Thoracic aorta (tissue), 2 donors: ENCODE data around the gene ADGRE2. TPM values are rescaled to one million over a fixed set of nuclear protein-coding genes. Genes with fewer than 3 reads are reported as not detected.
A peak's percentile ranks its signal among the peaks of the same experiment; 100 is the strongest.
"Not testable (repeated sequence)": the region's sequence is repeated elsewhere in the genome, so short reads cannot be mapped to it uniquely, and the experiment has no call there.

Source experiments
- ATAC-seq: fragments of 150-250 bp; one replicate; pipeline ENCODE4 v1.8.0; 2017; ENCODE audit warnings: low read depth; ENCODE audit not compliant: insufficient number of reproducible peaks, low FRiP score
- DNase-seq: peaks from one replicate; pipeline ENCODE4 v3.0.0-alpha.2; 2020; ENCODE audit warnings: low spot score
- H3K27ac ChIP-seq, 2 donors: fragments of 200-600 bp; sonication (generic); 1 replicate in 1 of 2; 2 replicates in 1 of 2; pipeline ENCODE4 v1.5.1; 2016; ENCODE audit warnings: mild to moderate bottlenecking in 2 of 2, moderate library complexity in 2 of 2
- H3K27me3 ChIP-seq: fragments of 200-600 bp; sonication (generic); replicated peaks from 2 replicates; pipeline ENCODE4 v1.6.0; 2016; ENCODE audit warnings: mild to moderate bottlenecking; ENCODE audit not compliant: insufficient read depth
- H3K36me3 ChIP-seq: fragments of 200-600 bp; sonication (generic); one replicate; pipeline ENCODE4 v1.5.1; 2016
- H3K4me1 ChIP-seq, 2 donors: fragments of 200-600 bp; sonication (generic); 1 replicate in 1 of 2; 2 replicates in 1 of 2; pipeline versions ENCODE4 v1.5.1 to v1.6.0; 2016; ENCODE audit warnings: low read depth in 2 of 2, mild to moderate bottlenecking in 1 of 2; ENCODE audit not compliant: control insufficient read depth in 1 of 2
- H3K4me3 ChIP-seq: fragments of 200-600 bp; sonication (generic); 2 replicates; pipeline ENCODE4 v1.5.1; 2016; ENCODE audit warnings: mild to moderate bottlenecking
- H3K9me3 ChIP-seq: fragments of 200-600 bp; sonication (generic); 2 replicates; pipeline ENCODE4 v1.5.1; 2016
- total RNA-seq, 2 donors: library from RNA; depleted of rRNA; stranded (reverse); fragments of >200 nt; gene quantifications; one replicate each; pipeline versions ENCODE4 v1.1.0 to v1.2.3, GENCODE V29; 2016
- TF ChIP-seq, protein P1 (sequence below): fragments of 200-600 bp; sonication (generic); IDR thresholded peaks from one replicate; pipeline ENCODE4 v1.5.1; 2019; ENCODE audit warnings: antibody characterized with exemption

Gene ADGRE2
- total RNA-seq, 2 donors from 2014 or later = 8.3 to 9.9 TPM

DNA sequence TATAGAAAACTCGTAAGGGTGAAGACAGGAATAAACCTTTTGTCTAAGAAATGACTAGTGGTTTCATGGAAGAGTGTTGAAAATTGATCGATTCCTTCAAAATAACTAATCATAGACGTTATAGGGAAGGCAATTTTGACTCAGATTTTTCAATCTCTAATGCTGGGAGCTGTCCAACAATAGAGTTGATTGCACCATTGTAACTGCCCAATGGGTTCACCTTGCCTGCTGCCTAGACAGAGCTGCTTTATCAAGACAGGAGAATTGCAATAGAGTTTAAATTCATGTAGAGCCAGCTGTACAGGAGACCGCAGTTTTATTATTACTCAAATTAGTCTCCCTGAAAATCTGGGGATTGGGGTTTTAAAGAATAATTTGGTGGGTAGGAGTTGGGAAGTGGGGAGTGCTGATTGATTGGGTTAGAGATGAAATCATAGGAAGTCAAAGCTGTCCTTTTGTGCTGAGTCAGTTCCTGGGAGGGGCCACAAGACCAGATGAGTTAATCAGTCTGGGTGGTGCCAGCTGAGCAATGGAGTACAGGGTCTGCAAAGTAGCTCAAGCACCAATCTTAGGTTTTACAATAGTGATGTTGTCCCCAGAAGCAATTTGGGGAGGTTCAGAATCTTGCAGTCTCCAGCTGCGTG lies 16.8 kb upstream of the ADGRE2 start:
- H3K4me3 ChIP-seq = no peak overlapping the region
- H3K36me3 ChIP-seq = no peaks in the 10 kb centered on the region
- H3K9me3 ChIP-seq = no peaks in the 10 kb centered on the region
- no peaks in the 10 kb centered on the region for H3K27me3 ChIP-seq
- TF ChIP-seq, protein P1, sequence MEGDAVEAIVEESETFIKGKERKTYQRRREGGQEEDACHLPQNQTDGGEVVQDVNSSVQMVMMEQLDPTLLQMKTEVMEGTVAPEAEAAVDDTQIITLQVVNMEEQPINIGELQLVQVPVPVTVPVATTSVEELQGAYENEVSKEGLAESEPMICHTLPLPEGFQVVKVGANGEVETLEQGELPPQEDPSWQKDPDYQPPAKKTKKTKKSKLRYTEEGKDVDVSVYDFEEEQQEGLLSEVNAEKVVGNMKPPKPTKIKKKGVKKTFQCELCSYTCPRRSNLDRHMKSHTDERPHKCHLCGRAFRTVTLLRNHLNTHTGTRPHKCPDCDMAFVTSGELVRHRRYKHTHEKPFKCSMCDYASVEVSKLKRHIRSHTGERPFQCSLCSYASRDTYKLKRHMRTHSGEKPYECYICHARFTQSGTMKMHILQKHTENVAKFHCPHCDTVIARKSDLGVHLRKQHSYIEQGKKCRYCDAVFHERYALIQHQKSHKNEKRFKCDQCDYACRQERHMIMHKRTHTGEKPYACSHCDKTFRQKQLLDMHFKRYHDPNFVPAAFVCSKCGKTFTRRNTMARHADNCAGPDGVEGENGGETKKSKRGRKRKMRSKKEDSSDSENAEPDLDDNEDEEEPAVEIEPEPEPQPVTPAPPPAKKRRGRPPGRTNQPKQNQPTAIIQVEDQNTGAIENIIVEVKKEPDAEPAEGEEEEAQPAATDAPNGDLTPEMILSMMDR = no peak
- ATAC-seq = no peak
- H3K4me1 ChIP-seq = no peaks in the 10 kb centered on the region
- no peak for DNase-seq
- H3K27ac ChIP-seq = no peak overlapping the region

DNA sequence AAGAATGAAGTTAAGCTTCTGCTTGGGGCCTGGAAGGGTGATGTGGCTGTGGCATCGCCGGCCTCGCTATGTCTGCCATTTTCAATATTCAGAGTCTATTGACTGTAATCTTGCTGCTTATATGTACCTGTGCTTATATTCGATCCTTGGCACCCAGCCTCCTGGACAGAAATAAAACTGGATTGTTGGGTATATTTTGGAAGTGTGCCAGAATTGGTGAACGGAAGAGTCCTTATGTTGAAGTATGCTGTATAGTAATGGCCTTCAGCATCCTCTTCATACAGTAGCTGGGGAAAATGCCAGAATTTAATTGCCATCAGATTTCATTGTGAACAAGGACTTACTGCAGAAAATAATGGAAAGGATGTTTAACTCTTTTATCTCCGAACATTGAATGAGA lies 13.9 kb upstream of the ADGRE2 start:
- not testable (repeated sequence) for DNase-seq, H3K4me1 ChIP-seq, H3K36me3 ChIP-seq, ATAC-seq, H3K4me3 ChIP-seq, H3K27me3 ChIP-seq, H3K27ac ChIP-seq, H3K9me3 ChIP-seq

DNA sequence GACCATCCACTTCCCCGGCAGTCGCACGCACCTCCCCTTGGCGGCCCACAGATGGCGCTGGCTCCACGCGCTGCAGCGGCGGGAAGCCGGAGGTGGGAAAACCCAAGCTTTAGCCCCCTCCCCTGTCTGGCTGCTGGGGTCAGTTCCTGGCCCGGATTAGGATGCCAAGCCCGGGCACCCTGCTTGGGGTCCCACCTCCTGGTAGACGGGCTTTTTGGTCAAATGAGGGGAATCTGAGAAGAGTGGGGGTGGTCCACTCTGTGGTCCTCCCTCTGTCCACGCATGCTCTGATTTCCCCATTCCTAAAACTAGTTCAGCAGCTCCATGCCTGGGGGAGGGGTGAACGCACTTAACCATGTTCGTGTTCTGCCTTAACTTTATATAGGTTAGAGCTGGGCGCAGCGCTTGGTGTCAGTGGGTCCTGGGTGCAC lies 8.1 kb upstream of the ADGRE2 start:
- H3K27me3 ChIP-seq = no peaks in the 10 kb centered on the region
- TF ChIP-seq, protein P1 = peak; percentile 10
- H3K9me3 ChIP-seq = no peaks in the 10 kb centered on the region
- no peaks in the 10 kb centered on the region for H3K36me3 ChIP-seq
- no peak overlapping the region for H3K4me3 ChIP-seq
- DNase-seq (no peak), ATAC-seq (no peak)
- no peaks in the 10 kb centered on the region for H3K4me1 ChIP-seq
- H3K27ac ChIP-seq = no peak overlapping the region

DNA sequence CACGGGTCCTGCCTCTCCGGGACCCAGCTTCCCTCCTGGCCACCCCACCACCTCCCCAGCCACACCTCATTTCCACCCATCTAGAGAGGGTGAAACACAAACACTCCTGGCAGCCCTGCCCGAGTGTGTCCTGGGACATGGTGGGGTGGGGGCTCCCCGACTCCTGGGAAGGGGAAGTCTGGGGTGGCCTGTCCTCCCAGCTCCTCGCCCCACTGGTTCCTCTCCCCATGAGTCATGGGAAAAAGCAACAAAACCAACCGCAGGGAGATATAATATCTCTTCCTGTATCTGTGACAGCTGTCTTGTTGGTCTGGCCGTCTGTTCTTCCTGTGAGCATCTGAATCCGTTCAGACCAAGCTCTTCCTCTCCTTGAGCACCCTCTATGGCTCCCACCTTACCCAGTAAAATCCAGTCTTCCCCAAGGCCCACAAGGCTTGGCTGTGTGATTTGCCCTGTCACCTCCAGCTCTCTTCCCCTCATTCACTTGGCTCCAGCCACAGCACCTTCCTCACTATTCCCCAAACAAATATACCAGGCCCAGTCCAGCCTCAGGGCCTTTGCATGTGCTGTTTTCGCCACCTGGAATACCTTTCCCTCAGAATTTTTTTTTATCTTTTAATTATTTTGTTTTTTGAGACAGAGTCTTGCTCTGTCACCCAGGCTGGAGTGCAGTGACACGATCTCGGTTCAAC lies 6.9 kb upstream of the ADGRE2 start:
- not testable (repeated sequence) for ATAC-seq, H3K4me3 ChIP-seq, H3K27me3 ChIP-seq, H3K36me3 ChIP-seq, DNase-seq, H3K27ac ChIP-seq, H3K9me3 ChIP-seq, H3K4me1 ChIP-seq

DNA sequence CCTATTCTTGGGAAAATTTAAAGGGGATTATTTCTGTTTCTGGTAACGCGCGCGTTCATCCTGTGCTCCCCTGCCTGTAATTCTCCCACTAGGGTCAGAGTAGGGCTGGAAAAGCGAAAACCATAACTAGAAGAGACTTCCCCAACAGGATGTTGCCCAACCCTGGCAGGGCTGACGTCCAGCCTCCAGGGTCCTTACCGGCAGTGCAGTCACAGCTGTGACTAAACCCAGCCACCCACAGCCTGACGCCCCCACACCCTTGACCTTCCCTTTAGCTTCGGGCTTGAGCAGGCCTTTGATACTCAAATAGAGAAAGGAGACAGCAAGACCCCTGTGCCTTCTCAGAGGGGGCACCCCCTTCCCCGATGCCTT lies 6.4 kb upstream of the ADGRE2 start:
- DNase-seq, H3K27ac ChIP-seq, H3K27me3 ChIP-seq, ATAC-seq, H3K9me3 ChIP-seq, H3K36me3 ChIP-seq, H3K4me1 ChIP-seq, H3K4me3 ChIP-seq: not testable (repeated sequence)

DNA sequence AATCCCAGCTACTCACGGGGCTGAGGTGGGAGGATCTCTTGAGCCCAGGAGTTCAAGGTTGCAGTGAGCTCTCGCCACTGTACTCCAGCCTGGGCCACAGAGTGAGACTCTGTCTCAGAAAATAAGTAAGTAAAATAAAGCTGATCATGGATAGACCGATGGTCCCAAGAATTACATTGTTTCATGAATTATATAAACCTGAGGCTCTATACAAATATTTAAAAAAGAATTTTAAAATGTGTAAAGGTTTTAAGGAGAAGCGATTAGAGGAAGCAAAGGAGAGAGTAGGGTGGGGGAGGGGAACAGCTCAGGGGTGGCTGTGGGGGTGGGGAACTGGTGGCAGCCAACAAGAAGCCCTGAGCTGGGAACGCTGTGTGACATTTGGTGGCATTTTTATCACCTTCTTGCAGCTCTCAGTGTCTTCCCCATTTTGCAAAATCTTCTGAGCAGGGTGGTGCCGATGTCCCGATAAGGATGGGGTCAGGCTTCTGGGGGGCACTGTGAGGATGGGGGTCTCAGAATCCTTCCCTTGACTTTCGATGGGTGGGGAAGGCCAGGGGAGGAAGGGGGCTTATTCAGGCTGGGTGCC lies 5.1 kb upstream of the ADGRE2 start:
- H3K27me3 ChIP-seq, H3K9me3 ChIP-seq, ATAC-seq, DNase-seq, H3K4me1 ChIP-seq, H3K4me3 ChIP-seq, H3K36me3 ChIP-seq, H3K27ac ChIP-seq: not testable (repeated sequence)

DNA sequence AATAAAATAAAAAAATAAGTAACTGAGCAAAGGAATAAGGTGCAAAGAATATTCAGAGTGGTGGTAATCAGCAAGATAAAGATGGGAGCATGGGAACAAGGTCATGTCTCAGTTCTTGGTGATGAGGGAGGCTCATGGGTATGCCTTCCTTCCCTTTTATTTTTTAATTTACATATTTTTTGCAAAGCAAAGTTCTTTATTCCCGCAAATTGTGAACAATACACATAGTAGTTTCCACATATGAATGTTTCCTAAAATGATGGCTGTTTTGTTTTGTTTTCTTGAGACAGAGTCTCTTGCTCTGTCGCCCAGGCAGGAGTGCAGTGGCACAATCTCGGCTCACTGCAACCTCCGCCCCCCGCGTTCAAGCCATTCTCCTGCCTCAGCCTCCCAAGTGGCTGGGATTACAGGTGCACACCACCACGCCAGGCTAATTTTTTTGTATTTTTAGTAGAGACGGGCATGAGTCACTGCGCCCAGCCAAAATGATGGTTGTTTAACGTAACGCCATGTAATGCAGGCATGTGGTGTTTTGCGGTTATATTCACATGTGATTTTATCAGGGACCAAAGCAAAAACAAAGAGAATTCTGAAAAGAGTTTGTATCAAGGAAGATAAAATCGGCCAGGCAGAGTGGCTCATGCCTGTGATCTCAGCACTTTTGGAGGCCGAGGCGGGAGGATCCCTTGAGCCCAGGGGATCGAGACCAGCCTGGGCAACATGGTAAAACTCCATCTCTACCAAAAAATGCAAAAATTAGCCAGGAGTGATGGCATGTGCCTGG lies 4.5 kb upstream of the ADGRE2 start:
- Histone ChIP-seq H3K4me3 (no peak overlapping the region), H3K36me3 (no peaks in the 10 kb centered on the region), H3K4me1 (no peaks in the 10 kb centered on the region), H3K27ac (no peak overlapping the region), H3K9me3 (no peaks in the 10 kb centered on the region), H3K27me3 (no peaks in the 10 kb centered on the region)
- TF ChIP-seq, protein P1 = no peak
- DNase-seq = no peak
- ATAC-seq = no peak

DNA sequence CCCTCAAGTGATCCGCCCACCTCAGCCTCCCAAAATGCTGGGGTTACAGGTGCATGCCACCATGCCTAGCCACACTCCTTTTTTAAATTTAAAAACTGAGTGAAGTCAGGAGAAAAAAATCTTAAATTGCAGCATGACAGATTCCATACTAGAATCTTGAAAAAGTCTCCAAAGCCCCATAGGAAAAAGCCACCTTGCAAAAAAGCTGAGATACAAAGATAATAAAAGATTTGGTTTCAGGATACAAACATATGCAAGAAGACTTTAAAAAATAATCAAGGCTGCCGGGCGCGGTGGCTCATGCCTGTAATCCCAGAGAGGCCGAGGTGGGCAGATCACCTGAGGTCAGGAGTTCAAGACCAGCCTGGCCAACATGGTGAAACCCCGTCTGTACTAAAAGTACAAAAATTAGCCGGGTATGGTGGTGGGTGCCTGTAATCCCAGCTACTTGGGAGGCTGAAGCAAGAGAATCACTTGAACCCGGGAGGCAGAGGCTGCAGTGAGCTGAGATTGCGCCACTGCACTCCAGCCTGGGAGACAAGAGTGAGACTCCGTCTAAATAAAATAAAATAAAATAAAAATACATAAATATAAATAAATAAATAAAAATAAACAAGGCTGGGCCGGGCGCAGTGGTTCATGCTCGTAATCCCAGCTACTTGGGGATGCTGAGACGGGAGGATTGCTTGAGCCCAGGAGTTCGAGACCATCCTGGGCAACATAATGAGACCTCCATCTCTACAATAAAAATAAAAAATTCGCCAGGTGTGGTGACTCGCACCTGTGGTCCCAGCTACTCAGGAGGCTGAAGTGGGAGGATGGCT lies 3.6 kb upstream of the ADGRE2 start:
- not testable (repeated sequence) for DNase-seq, H3K36me3 ChIP-seq, H3K9me3 ChIP-seq, H3K27me3 ChIP-seq, H3K4me1 ChIP-seq, H3K27ac ChIP-seq, H3K4me3 ChIP-seq, ATAC-seq
